GM19240 (cell line): ENCODE measurements around the gene VRTN.
A peak's percentile ranks its signal among the peaks of the same experiment; 100 is the strongest.
"Not testable (repeated sequence)": the region's sequence is repeated elsewhere in the genome, so short reads cannot be mapped to it uniquely, and the experiment has no call there.

ENCODE experiments used
- DNase-seq: peaks from one replicate; pipeline ENCODE4 v3.0.0; 2011; ENCODE audit warnings: low spot score; ENCODE audit not compliant: insufficient read length

VRTN gene

DNA sequence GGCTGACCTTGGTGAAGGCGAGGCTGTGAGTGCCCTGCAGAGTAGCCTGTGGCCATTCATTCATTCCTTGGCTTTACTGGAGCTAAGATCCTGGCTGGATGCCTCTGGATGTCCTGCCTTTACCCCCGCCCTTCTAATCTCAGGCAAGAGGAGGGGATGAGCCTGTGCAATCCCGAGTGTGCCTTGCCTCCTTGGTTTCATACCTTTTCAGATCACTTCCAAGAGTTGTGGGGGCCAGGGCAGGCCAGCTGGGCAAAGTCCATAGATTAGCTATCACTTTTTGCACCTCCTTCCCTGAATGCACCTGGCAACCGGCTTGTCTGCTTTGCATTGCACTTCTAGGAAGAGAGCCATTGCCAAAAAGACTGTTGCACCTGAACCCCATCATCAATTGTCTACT is 1.5 kb downstream of the VRTN start:
- no peak for DNase-seq

DNA sequence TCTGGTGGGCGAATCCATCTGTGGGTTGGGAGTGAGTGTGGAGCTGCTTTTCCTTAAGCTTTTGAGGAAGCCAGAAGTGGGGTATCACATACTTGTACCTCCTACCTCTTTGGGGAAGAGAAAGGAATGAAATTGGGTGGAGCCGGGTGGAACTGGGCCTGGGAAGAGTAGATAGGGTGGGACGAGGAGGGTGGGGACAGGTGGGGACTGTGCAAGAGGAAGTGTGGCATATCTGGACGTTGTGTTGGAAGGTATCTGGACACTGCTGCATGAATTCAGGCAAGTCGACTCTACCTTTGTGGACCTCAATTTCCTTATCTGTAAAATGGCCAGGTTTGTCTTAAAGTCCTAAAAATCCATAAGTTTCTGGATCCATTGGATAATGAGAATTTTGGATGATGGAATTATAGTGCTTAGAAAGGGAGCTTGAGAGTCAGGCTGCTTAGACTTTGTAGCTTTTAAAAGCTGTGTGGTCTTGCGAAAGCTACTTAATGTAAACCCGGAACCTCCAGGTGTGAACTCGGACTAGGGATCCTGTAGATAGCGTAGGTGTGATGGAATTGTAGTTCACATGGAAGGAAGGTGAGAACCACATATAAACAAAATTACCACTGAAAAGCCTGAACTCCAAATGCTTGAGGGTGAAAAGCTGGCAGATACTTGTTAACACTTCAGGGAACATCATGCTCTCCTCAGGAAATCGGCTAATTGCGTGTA is 2.1 kb downstream of the VRTN start:
- DNase-seq: no peak

GRCh38 chr14:74350928-74351323 is 2.7 kb downstream of the VRTN start:
- no peak for DNase-seq

- DNase-seq: no peak
These were observed 8.8 kb downstream of the VRTN start for GRCh38 chr14:74356892-74357575.

DNA sequence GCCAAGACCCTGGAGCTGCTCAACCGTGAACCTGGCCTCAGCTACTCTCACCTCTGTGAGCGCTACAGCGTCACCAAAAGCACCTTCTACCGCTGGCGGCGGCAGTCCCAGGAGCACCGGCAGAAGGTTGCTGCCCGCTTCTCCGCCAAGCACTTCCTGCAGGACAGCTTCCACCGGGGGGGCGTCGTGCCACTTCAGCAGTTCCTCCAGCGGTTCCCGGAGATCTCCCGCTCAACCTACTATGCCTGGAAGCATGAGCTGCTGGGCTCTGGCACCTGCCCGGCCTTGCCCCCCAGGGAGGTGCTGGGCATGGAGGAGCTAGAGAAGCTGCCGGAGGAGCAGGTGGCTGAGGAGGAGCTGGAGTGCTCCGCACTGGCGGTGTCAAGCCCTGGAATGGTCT is 9.3 kb downstream of the VRTN start:
- no peak for DNase-seq

DNA sequence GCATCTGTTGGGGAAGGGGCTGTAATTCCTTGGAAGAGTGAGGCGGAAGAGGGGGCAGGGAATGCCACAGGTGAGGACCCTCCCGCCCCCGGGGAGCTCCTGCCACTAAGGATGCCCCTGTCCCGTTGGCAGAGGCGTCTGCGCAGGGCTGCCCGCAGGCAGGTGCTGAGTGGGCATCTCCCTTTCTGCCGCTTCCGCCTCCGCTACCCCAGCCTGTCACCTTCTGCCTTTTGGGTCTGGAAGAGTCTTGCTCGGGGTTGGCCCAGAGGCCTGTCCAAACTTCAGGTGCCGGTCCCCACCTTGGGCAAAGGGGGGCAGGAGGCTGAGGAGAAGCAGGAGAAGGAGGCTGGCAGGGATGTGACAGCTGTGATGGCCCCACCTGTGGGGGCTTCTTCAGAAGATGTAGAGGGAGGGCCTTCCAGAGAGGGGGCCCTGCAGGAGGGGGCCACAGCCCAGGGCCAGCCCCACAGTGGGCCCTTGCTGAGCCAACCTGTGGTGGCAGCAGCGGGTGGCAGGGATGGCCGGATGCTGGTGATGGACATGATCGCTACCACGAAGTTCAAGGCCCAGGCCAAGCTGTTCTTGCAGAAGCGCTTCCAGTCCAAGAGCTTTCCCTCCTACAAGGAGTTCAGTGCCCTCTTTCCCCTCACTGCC is 10.0 kb downstream of the VRTN start:
- no peak for DNase-seq

- no peak for DNase-seq
These were observed 11.9 kb downstream of the VRTN start for GRCh38 chr14:74360163-74360562.

DNA sequence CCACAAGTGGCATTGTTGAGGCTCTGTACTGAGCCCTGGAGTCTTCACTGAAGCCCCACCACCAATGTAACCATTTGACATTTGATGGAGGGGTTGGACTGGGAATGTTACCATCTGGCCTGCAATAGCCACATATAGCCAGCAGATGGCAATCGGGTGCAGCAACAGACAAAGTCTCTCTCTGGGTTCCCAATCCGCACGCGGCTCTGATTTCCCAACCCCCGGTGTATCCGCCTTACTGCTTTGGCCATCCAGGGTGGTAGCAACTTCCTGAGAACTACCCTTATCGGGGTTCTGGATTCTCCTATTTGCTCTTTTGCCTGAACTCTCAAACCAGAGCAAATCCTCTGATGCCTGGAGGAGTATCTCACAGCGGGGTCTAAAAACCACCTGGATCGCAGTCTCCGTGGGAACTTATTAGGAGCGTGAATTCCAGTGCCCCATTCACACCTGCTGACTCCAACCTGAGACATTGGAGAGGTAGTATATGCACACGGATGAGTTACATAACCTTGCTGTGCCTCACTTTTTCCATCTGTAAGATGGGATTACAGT is 14.2 kb downstream of the VRTN start:
- DNase-seq: peak; percentile 70

DNA sequence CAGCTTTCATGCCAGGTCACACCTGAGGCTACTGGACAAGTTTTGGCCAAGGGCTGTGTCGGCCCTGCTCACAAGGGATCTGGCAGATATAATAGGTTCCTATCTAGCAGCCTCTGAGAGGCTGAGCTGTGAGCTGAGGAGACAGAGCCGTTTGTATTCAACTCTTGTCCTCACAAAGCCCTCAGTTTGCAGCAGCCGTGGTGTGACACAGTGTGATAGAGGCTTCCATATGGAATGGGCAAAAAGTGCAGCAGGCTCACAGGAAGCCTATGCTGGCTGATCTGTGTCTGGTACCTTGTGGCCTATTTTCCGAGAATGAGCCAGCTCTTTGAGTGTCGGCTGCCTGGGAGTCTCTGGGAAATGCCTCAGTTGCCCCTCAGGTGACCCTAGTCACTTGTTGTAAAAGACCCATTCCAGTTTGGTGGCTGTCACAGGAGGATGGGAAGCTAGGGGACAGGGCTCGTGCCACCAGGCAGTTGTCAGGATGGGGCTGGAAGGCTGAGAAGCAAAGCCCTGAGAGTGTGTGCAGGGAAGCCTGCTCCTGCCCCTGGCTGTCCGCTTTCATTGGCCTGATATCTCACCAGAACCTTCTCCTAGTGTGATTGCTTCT is 16.1 kb downstream of the VRTN start:
- DNase-seq: no peak

DNA sequence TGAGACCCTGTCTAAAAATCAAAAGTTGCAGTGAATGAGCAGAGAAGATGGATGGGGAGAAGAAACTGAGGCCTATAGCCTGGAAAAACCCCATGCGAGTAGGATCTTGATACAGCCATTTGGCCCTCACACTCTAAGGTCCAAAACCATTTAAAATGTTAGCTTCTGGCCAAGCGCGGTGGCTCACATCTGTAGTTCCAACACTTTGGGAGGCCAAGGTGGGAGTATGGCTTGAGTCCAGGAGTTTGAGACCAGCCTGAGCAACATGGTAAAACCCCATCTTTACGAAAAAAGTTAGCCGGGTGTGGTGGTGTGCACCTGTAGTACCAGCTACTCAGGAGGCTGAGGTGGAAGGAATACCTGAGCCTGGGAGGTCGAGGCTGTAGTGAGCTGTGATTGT is 19.8 kb downstream of the VRTN start:
- DNase-seq: no peak

DNA sequence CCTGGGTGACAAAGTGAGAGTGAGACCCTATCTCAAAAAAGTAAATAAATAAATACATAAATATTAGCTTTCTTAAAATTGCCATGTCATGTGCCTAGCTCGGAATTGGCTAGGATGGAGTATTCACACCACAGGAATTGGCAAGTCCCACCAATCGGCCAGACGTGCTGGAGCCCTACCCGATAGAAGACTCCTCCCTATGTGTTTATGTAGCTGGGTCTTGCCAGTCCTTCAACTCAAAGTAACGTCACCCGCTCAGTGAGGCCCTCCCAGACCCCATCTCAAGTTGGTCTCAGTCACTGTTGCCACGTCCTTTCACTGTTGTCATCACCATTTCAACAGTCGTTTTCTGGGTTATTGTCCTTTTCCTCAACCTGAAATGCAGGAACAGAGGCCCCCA is 20.2 kb downstream of the VRTN start:
- no peak for DNase-seq

GRCh38 chr14:74377976-74378690 is 29.9 kb downstream of the VRTN start:
- DNase-seq: no peak

DNA sequence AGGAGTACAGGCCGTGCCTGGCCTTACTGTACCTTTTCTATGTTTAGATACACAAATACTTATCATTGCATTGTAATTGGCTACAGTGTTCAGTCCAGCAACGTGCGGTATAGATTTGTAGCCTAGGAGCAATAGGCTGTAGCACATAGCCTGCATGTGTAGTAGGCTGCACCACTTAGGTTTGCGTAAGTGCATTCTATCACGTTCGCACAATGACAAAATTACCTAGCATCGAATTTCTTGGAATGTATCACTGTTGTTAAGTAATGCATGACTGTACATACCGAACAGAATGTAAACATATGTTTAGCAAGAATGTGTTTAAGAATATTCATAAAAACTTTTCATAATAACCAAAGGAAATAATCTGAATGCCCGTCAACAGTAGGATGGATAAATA is 31.9 kb downstream of the VRTN start:
- no peak for DNase-seq

DNA sequence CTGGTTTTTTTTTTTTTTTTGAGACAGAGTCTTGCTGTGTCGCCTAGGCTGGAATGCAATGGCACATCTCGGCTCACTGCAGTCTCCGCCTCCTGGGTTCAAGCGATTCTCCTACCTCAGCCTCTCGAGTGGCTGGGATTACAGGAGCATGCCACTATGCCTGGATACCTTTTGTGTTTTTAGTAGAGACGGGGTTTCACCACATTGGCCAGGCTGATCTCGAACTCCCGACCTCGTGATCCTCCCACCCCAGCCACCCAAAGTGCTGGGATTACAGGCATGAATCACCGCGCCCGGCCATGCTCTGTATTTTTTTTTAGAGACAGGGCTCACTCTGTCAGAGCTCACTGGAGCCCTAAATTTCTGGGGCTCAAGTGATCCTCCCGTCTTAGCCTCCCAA is 32.6 kb downstream of the VRTN start:
- DNase-seq: no peak

DNA sequence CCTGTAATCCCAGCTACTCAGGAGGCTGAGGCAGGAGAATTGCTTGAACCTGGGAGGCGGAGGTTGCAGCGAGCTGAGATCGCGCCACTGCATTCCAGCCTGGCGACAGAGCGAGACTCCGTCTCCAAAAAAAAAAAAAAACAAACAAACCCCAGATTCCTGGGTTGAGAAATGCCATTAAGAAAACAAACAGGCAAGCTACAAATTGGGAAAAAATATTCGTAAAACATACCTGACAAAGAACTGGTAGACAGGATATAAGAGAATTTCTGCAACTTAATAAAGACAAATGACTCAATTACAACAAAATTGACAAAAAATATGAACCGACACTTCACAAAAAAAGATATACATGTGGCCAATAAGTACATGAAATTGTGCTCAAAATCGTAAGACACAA is 33.3 kb downstream of the VRTN start:
- not testable (repeated sequence) for DNase-seq

DNA sequence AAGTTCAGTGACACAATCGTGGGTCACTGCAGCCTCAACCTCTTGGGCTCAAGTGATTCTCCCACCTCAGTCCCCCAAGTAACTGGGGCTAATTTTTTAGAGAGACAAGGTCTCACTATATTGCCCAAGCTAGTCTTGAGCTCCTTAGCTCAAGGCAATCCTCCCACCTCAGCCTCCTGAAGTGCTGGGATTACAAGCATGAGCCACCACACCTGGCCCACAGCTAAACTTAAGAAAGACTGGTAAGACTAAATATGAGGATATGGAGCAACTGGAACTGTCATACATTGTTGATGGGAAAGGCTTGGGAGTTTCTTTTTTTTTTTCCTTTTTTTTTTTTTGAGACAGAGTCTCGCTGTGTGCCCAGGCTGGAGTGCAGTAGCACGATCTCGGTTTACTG is 34.0 kb downstream of the VRTN start:
- DNase-seq: no peak

DNA sequence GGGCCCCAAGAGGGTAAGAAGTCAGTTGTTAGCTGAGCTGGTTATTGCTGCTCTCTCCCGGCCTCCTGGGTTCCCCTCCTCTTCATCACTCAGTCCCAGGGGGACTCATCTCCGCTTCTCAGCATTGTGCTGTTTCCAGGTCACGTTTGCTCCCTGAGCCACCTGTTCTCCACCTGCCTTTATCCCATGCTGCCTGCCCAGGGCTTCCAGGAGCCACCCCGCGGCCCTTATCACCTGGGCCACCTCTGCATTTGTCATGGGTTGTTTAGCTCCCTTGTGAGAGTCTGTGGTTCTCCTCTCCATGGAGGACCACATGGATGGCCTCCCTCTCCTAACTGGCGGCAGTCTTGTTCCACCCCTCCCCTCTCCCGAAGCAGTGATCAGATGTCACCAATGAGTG is 41.7 kb downstream of the VRTN start:
- no peak for DNase-seq

- not testable (repeated sequence) for DNase-seq
These were observed 42.2 kb downstream of the VRTN start for GRCh38 chr14:74390505-74390904.

DNA sequence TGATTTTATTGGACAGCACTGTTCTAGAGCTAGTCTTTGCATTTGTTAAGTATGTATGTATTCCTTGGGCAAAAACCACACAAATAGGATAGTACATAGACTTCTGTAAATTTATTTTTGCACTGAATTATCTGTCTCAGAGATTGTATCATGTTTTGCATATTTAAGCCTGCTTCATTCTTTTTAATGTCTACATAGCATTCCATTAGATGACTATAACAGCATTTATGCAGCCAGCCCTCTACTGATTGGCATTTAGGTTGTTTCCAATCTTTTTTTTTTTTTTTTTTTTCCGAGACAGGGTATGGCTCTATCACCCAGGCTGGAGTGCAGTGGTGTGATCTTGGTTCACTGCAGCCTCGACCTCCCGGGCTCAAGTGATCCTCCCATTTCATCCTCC is 43.2 kb downstream of the VRTN start:
- DNase-seq: no peak

- no peak for DNase-seq
These were observed 44.6 kb downstream of the VRTN start for GRCh38 chr14:74392616-74393570.
